NT2/D1 (cell line): Measurements from ENCODE around the gene SLC43A3.
"Not testable (repeated sequence)": the region's sequence is repeated elsewhere in the genome, so short reads cannot be mapped to it uniquely, and the experiment has no call there.

Experiments used
- DNase-seq: peaks from one replicate; pipeline ENCODE4 v3.0.0-alpha.2; 2011; ENCODE audit warnings: low read depth, low spot score
- H3K27me3 ChIP-seq: 2 replicates; pipeline ENCODE4 v1.6.0; 2011; ENCODE audit warnings: mild to moderate bottlenecking; ENCODE audit not compliant: insufficient read length, insufficient read depth
- H3K36me3 ChIP-seq: 2 replicates; pipeline ENCODE4 v1.6.1; 2011; ENCODE audit warnings: mild to moderate bottlenecking, low read length, mixed read lengths; ENCODE audit not compliant: insufficient read depth, insufficient read length
- H3K4me1 ChIP-seq: 2 replicates; pipeline ENCODE4 v1.5.1; 2011; ENCODE audit not compliant: insufficient read depth, insufficient read length
- H3K4me3 ChIP-seq: 2 replicates; pipeline ENCODE4 v1.5.1; 2011; ENCODE audit warnings: low read depth; ENCODE audit not compliant: insufficient read length
- H3K9ac ChIP-seq: 2 replicates; pipeline ENCODE4 v1.6.0; 2011; ENCODE audit warnings: low read depth; ENCODE audit not compliant: insufficient read length
- H3K9me3 ChIP-seq: 2 replicates; pipeline ENCODE4 v1.5.1; 2011; ENCODE audit warnings: mild to moderate bottlenecking, low read length; ENCODE audit not compliant: insufficient read depth
- SUZ12 ChIP-seq: IDR thresholded peaks from 2 replicates; pipeline ENCODE4 v1.6.1; 2011; ENCODE audit not compliant: insufficient read length, insufficient read depth; ENCODE audit errors: extremely low read depth
- YY1 ChIP-seq: IDR thresholded peaks from 2 replicates; pipeline ENCODE4 v1.6.1; 2011; ENCODE audit not compliant: insufficient read length, insufficient read depth
- ZNF274 ChIP-seq: IDR thresholded peaks from 2 replicates; pipeline ENCODE4 v1.6.1; 2011; ENCODE audit warnings: mild to moderate bottlenecking, low read depth, low read length

SLC43A3 gene

DNA sequence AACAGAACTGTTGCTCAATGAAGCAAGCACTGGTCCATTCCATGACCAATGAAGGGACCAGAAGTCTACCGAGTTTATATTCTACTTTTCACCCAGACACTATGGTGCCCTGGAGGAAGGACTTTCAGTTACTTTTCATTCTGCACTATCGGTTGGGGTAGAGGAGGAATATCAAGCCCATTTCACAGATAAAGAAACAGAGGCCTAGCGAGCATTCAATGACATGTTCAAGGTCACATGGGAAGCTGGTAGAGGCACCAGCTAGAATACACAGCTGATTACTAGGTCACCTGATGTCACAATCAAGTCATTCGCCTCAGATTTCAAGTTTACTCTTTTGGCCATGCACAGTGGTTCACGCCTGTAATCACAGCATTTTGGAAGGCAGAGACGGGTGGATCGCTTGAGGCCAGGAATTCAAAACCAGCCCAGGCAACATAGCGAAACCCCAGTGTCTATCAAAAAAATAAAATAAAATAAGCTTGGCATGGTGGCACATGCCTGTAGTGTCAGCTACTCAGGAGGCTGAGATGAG is 18.9 kb downstream of the SLC43A3 start:
- H3K9me3 ChIP-seq, result no peaks in the 10 kb centered on the region
- no peak overlapping the region for H3K4me3 ChIP-seq
- no peaks in the 10 kb centered on the region for H3K27me3 ChIP-seq
- H3K4me1 ChIP-seq, result peaks cover 5% of the 10 kb centered on the region
- peaks cover 43% of the 10 kb centered on the region for H3K36me3 ChIP-seq
- no peak overlapping the region for H3K9ac ChIP-seq
- no peak for DNase-seq
- TF ChIP-seq YY1 (no peak), SUZ12 (no peak), ZNF274 (no peak)

DNA sequence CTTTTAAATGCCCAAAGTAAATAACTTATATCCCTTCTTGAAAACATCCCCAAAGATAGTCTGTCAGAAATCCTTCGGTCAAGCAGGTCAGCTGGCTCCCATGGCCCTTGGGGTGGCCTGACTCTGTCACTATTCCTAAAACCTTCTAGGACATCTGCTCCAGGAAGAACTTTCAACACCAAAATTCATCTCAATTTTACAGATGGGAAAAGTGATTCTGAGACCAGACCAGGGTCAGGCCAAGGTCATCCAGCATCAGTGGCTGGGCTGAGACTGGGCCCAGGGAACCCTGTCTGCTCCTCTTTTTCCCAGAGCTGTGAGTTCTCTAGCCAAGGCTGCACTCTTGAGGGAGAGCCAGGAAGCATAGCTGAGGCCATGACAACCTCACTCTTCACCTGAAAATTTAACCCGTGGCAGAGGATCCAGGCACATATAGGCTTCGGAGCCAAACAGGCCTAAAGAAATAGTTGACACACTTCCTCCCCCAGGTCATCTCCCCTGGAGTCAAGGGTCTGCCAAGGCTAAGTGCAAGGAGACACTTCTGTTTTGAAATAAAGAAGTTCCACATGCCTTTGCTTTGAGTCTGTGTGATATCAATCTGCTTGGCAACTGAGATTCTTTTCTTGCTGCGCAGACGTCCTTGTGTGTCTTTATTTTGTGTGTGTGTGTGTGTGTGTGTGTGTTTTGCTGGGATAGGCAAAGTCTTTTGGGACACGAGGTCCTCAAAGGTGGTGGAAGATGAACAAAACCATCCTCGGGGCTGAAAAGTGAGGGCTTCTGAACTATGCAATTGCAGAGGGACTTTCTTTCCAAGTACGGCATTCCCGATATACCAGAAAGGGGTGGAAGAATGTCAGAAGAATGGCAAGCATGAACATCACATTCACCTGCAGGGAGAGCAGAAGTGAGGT is 19.7 kb downstream of the SLC43A3 start:
- DNase-seq, result no peak
- H3K9me3 ChIP-seq, result no peaks in the 10 kb centered on the region
- H3K4me3 ChIP-seq, result no peak overlapping the region
- H3K27me3 ChIP-seq, result no peaks in the 10 kb centered on the region
- H3K9ac ChIP-seq, result no peak overlapping the region
- H3K4me1 ChIP-seq, result peaks cover 5% of the 10 kb centered on the region
- TF ChIP-seq SUZ12 (no peak), ZNF274 (no peak), YY1 (no peak)
- H3K36me3 ChIP-seq, result peaks cover 43% of the 10 kb centered on the region

DNA sequence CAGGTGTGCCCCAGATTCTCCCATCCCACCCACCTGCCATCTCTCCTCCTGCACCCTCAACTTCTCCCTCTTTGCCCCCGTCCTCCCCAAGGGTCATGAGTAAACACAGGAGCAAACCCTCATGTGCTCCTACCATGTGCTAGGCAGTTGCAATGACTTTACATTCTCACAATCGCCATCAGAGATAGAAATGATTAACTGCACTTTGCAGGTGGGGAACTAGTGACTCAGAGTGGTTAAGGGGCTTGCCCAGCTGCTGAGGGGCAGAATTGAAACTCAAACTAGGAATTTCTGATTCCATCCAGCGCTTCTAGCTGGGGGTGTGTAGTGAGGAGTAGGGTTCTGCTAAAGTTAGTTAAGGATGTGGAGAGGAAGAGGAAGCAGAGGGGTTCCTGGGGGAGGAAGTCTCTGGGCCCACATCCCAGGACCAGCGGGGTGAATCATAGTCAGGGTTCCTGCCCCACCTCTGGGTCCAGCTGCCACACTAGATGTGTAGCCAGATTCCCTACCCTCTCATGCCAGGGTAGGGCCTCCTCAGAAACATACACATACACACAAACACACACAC is 20.5 kb downstream of the SLC43A3 start:
- Histone ChIP-seq H3K9me3 (no peaks in the 10 kb centered on the region), H3K4me1 (peaks cover 5% of the 10 kb centered on the region), H3K27me3 (no peaks in the 10 kb centered on the region), H3K4me3 (no peak overlapping the region), H3K36me3 (peaks cover 42% of the 10 kb centered on the region), H3K9ac (no peak overlapping the region)
- TF ChIP-seq YY1 (no peak), SUZ12 (no peak), ZNF274 (no peak)
- no peak for DNase-seq

DNA sequence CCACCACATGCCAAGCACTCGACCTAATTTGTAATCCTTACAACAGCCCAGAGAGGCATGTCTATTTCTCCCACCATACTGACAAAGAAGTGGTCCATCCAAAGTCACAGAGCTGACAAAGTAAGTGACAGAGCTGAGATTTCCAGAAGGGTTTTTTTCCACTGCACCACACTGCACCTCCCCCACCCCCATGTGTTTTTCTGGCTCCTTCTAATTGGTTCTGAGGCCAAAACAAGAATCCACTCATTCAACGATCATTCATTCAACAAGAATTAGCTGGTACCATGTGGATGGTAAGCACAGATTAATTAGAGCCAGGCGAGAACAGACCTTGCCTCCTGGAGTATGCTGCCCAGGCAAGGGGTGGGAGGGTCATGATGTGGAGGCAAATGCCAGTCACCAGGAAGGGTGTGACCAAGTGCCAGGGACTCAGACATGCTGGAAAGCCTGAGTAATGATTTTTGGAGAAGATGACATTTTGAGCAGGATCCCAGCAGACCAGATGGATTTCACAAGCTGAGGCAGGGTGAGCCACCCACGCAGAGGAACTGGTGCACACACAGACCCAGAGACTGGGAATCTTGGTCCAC is 21.6 kb downstream of the SLC43A3 start:
- H3K9ac ChIP-seq, result no peak overlapping the region
- TF ChIP-seq YY1, result no peak
- TF ChIP-seq SUZ12, result no peak
- TF ChIP-seq ZNF274, result no peak
- H3K27me3 ChIP-seq, result no peaks in the 10 kb centered on the region
- no peak for DNase-seq
- peaks cover 39% of the 10 kb centered on the region for H3K36me3 ChIP-seq
- peaks cover 5% of the 10 kb centered on the region for H3K4me1 ChIP-seq
- no peaks in the 10 kb centered on the region for H3K9me3 ChIP-seq
- no peak overlapping the region for H3K4me3 ChIP-seq

DNA sequence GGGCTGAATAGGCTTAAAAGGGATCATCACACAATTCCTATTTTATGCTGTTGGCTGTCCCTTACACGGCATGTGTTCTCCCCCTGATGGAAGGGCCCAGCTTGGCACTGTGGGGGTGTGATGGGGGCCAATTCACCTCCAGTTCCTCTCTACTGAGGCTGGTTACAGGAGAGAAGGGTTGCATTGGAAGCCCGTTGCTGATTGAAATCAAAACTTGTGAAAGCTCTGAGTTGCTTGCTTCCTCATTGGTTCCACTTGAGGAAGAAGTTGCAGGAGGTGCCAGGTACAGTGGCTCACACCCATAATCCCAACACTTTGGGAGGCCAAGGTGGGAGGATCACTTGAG is 23.1 kb downstream of the SLC43A3 start:
- H3K4me1 ChIP-seq, result peaks cover 5% of the 10 kb centered on the region

DNA sequence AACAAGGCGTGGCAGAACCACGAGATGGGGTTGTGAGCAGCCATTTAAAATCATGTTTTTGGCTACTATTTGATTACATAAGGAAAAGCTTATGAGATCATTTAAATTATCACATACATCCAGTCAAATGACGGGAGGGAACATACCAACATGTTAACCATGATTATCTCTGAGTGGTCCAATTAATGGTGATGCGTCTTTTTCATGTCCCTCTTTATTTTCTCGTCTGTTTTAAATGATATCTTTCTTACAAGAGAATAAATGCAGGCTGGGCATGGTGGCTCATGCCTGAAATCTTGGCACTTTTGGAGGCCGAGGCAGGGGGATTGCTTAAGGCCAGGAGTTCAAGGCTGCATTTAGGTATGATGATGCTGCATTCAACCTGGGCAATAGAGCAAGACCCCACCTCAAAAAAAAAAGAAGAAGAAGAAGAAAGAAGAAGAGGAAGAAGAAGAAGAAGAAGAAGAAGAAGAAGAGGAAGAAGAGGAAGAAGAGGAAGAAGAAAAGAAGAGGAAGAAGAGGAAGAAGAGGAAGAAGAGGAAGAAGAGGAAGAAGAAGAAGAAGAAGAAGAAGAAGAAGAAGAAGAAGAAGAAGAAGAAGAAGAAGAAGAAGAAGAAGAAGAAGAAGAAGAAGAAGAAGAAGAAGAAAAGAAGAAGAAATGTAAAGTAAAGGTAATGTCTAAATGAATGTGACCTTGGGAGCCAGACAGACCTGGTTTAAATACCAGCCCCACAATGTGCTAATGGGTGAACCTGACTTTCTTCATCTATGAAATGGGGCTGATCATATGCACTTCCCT is 23.7 kb downstream of the SLC43A3 start:
- H3K36me3 ChIP-seq, result peaks cover 18% of the 10 kb centered on the region
- not testable (repeated sequence) for H3K9ac ChIP-seq, DNase-seq, H3K4me1 ChIP-seq, H3K27me3 ChIP-seq, H3K9me3 ChIP-seq, H3K4me3 ChIP-seq

More for the DNA sequence above, 23.1 kb downstream of the SLC43A3 start:
- Histone ChIP-seq H3K4me3 (no peak overlapping the region), H3K36me3 (peaks cover 23% of the 10 kb centered on the region), H3K9me3 (no peaks in the 10 kb centered on the region), H3K9ac (no peak overlapping the region), H3K27me3 (no peaks in the 10 kb centered on the region)
- no peak for TF ChIP-seq SUZ12
- no peak for TF ChIP-seq ZNF274
- TF ChIP-seq YY1, result no peak
- no peak for DNase-seq
